Uterus (tissue), 2 donors: ENCODE measurements around the gene ADARB2.

Experiments used
- POLR2A ChIP-seq, 2 donors: fragments of 450-650 bp; IDR thresholded peaks; one replicate each; pipeline ENCODE4 v1.6.1; 2016; ENCODE audit warnings: antibody characterized with exemption in 2 of 2, mild to moderate bottlenecking in 1 of 2, moderate library complexity in 1 of 2
- TF ChIP-seq, protein P1 (sequence below), 4 experiments: fragments of 200-600 bp in 2 of 4; fragments of 450-650 bp in 2 of 4; sonication (generic) in 2 of 4; IDR thresholded peaks; one replicate each; pipeline ENCODE4 v1.5.1; 2016 to 2019; ENCODE audit warnings: antibody characterized with exemption in 4 of 4, mild to moderate bottlenecking in 2 of 4, moderate library complexity in 1 of 4

DNA sequence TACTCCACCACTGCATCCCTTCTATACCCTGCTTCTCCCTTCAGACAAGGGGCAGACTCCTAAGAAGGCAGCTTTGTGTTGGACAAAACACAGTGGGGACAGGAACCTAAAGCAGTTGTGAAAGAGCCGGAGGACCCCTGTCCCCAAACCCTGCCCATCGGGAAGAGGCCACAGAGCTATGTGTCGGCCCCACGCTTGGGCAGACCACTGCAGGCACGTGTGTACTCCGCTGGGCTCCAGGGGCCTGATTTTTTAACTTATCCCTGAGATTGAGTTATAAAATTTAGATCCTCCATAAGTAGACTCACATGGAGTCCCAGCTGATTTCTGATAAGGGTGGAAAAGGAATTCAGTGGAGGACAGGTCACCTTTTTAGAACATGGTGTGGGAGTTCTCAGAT, 310.5 kb downstream of the ADARB2 start:
- TF ChIP-seq, protein P1, sequence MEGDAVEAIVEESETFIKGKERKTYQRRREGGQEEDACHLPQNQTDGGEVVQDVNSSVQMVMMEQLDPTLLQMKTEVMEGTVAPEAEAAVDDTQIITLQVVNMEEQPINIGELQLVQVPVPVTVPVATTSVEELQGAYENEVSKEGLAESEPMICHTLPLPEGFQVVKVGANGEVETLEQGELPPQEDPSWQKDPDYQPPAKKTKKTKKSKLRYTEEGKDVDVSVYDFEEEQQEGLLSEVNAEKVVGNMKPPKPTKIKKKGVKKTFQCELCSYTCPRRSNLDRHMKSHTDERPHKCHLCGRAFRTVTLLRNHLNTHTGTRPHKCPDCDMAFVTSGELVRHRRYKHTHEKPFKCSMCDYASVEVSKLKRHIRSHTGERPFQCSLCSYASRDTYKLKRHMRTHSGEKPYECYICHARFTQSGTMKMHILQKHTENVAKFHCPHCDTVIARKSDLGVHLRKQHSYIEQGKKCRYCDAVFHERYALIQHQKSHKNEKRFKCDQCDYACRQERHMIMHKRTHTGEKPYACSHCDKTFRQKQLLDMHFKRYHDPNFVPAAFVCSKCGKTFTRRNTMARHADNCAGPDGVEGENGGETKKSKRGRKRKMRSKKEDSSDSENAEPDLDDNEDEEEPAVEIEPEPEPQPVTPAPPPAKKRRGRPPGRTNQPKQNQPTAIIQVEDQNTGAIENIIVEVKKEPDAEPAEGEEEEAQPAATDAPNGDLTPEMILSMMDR (IDR thresholded peaks at IDR 0.05): no peak
- no peak for TF ChIP-seq POLR2A (IDR thresholded peaks at IDR 0.05)
